Daoy (cell line): ENCODE measurements around the gene ZFP36. TPM values are rescaled to one million over a fixed set of nuclear protein-coding genes. Genes with fewer than 3 reads are reported as not detected.

Source experiments
- DNase-seq: peaks from one replicate; pipeline ENCODE4 v3.0.0-alpha.2; 2015; ENCODE audit warnings: low read depth
- total RNA-seq: library from RNA; depleted of rRNA; stranded (reverse); fragments of >200 nt; shearing (Covaris generic); gene quantifications from 2 replicates; pipeline ENCODE4 v1.2.3, GENCODE V29; 2014

Gene ZFP36
- total RNA-seq, 1 experiment from 2014 or later = 2.1 TPM

DNA sequence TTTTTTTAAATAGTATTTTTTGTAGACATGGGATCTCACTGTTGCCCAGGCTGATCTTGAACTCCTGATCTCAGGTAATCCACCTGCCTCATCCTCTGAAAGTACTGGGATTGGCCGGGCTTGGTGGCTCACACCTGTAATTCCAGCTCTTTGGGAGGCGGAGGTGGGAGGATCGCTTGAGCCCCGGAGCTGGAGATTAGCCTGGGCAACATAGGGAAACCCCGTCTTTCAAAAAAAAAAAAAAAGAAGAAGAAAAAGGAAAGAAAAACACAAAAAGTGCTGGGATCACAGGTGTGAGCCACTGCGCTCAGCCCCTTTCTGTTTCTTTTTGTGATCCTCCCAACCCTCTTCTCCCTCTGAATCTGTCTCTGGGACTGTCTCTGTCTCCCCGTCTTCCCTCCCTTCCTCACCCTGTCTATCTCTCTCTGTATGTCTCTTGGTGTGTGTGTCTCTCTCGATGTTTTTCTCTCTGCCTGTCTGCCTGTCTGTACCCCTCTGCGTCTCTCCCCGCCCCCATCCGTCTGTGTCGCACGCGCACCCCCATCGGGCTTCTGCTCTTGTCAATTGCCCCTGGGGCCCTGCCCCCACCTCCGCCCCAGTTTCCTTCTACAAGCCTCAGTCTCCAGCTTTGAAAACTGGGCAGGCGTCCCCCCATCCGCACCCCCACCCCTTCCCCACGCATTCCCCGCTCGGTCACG lies 540 bp upstream of the ZFP36 start:
- no peak for DNase-seq

- no peak for DNase-seq
Measured at GRCh38 chr19:39407410-39407659, 688 bp downstream of the ZFP36 start.

- DNase-seq = peak; percentile 35
Measured at GRCh38 chr19:39407660-39408391, 1.2 kb downstream of the ZFP36 start.

- DNase-seq = no peak
Measured at GRCh38 chr19:39408392-39409207, 2.0 kb downstream of the ZFP36 start.

GRCh38 chr19:39409208-39410016 lies 2.8 kb downstream of the ZFP36 start:
- DNase-seq = peak; percentile 76

DNA sequence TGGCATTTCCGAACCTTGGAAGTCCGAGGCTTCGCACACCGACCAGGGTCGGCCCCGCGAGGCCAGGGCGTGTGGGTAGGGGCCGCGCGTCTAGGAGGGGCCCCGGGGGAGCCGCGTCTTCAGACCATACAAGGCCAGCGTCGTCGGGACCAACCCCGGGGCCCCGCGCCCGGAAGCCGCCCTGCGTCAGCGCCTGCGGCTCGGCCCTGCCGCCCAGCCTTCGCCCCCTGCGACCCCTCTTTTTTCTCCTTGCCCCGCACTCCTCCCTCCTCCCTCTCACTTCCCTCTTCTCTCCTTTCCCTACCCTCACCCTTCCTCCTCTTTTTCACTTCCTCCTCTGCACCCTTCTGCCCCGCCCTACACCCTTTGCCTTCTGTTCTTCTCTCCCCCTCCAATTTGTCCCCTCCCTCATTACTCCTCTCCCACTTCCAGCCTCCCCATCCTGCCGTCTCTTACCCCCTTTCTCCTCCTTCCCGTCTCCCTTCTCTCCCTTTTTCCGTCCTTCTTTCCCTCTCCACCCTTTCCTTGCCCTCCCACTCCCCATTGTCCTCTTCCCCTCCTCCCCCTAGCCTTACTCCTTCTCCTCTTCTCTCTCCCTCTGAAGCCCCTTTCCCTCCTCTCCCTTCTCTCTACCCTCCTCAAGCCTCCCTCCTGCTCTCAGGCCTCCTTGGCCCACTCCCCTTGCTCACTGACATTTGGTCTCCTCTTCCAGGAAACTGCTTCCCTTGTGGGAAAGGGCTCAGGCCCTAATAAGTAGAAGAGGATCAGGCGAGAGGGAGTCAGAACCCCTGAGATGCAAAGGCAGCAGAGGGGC lies 3.6 kb downstream of the ZFP36 start:
- peak; percentile 67 for DNase-seq

DNA sequence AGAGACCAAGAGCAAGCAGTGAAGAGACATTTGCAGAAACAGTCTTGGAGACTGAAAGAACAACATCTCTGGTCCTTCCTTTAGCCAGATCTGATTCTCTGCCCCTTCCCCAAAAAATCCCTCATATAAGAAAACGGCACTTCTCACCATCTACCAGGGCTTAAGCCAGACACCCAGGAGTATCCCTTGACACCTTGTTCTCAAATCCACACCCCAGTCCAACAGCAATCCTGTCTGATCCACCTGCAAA lies 4.1 kb downstream of the ZFP36 start:
- no peak for DNase-seq

DNA sequence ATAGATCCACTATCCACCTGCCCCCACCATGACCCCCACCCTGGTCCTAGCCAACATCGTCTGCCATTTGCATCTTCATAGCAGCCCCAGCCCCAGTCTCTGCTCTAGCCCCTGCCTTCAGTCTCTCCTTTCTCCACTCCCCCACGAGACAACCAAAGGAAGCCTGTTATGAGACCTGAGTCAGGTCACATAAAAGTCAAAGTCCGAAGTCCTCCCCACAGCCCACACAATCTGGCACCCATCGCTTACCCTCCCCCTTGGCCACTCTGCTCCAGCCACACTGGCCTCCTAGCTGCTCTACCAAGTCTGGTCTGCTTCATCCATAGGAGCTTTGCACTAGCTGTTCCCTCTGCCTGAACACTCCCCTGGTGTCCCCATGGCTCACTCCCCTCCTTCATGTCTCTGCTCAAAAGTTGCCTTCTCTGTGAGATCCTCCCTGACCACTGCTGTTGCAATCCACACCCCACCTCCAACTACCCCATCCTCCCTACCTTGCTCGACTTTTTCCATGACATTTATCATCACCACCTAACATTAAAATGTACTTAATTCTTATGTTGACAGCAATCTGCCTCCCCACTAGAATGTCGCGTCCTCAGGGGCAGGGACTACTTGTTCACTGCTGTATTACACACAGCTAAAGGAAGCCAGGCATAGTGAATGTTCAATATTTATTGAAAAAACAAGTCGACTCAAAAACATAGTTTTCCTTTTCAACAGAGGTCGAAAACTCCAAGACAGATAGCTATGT lies 4.6 kb downstream of the ZFP36 start:
- DNase-seq = no peak

GRCh38 chr19:39411832-39412099 lies 5.1 kb downstream of the ZFP36 start:
- DNase-seq = peak; percentile 90

GRCh38 chr19:39412100-39412866 lies 5.6 kb downstream of the ZFP36 start, which contains the start of gene PLEKHG2:
Gene PLEKHG2 (plus strand): TSS chr19:39412669. CDS start chr19:39414087, 1,418 bp downstream.
- peak; percentile 98 for DNase-seq

DNA sequence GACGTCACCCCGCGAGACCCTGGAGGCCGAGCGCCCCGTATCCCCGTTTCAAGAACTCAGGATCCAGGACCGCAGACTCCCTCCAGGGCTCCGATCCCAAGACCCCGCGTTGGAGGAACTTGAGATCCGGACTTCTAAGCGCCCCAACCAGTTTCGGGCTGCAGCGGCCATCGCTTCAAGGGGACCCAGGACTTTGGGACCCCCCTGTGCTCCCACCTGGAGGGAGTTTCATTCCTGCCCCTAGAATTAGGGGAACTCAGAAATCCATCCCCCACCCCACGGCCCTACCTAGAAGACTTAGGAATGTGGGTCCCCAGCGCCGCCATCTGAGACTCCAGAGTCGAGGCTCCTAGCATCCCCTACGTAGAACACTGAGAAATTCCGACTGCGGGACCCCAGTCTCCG lies 6.2 kb downstream of the ZFP36 start:
- DNase-seq = no peak

GRCh38 chr19:39413272-39413910 lies 6.7 kb downstream of the ZFP36 start:
- DNase-seq = peak; percentile 56

DNA sequence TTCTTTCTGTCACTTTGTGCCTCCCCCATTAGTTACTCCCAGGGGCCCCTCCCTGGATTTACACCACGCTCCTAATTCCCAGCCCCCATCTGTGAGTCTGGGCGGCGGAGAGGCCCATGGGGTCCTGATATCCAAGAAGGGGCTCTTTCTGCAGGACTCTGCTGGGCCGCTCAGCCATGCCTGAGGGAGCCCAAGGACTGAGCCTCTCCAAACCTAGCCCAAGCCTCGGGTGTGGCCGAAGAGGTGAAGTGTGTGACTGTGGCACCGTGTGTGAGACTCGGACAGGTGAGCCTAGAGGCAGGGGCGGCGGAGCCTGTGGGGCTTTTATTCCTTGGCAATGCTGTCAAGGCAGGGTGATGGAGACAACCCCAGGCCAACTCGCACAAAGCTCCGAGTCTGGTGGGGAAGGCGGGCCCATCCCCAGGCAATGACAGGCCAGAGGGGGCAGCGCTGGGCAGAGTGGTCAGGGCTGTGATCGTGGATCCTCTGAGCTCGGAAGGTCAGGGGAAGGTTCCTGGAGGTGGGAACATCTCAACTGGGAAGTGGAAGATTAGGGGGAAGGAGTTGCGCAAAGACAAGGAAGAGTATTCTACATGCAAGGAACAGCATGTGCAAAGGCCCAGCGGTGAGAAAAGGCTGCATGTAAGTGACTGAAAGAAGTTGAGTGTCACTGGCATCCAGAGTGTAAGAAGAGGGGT lies 7.4 kb downstream of the ZFP36 start:
- DNase-seq = peak; percentile 45

DNA sequence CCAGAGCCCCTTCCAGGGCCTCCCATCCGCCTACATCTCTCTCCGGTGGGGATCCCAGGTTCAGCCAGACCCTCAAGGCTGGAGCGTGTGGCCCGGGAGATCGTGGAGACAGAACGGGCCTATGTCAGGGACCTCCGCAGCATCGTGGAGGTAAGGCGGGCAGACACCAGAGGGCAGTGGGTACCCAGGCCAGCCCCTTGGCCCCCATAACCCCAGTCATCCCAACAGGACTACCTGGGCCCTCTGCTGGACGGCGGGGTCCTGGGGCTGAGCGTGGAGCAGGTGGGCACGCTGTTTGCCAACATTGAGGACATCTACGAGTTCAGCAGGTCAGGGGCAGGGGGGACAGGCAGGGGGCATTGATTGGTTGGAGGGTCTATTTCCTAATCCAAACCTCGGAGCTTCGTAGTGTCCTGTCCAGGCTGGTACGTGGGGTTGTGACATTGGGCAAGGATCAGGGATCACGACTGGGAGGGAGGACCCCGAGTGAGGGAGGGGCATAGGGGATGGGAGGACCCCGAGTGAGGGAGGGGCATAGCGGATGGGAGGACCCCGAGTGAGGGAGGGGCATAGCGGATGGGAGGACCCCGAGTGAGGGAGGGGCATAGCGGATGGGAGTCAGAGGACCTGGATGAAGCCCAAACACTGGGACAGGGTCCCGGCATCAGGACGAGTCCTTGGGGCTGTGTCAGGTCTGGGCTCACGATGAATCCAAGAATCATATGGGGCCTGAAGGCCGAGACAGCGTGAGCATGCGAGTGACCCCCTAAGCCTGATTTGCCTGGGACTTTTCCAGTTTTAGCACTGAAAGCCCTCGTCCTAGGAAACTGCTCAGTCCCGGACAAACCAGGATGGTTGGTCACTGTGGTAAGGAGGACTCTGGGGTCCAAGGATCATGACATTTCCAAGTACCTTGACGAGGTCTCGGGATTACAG lies 8.7 kb downstream of the ZFP36 start:
- DNase-seq = no peak

DNA sequence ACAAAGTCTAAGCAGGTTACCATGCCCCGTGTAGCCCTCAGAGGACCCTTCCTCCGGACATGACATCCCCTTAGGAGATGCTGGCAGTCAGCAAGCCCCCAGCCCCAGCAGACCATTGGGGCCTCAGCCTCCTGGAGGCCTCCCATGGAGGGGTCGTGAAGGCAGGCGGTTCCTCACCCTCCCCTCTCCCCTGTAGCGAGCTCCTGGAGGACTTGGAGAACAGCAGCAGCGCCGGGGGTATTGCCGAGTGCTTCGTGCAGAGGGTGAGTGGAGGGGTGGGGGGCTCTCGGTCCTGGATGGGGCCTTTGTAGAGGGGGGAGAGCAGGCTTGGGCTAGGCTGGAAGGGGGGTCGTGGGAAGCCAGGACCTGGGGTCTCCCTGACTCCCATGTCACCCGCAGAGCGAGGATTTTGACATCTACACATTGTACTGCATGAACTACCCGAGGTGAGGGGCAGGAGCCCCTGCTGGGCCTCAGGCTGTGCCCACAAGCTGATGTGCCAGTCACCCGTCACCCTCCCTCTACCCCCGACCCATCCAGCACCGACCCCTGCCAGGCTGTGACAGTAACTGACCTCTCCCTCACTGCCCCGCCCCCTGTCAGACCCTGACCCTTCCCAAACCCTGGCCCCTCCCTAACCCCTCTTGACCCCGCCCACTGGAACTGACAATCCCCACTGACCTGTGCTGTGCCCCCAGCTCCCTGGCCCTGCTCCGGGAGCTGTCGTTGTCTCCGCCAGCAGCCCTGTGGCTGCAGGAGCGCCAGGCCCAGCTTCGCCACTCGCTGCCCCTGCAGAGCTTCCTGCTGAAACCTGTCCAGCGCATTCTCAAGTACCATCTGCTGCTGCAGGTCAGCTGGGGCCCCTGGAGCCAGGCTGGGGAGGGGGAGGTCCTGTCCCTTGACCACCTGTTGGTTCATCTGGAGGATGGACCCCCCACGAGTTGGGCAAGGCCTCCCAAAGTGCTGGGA lies 9.8 kb downstream of the ZFP36 start:
- no peak for DNase-seq

- no peak for DNase-seq
Measured at GRCh38 chr19:39417463-39418181, 11.0 kb downstream of the ZFP36 start.
